ENCODE data around the gene PTPRU. TPM values are rescaled to one million over a fixed set of nuclear protein-coding genes. Genes with fewer than 3 reads are reported as not detected.

The PTPRU gene
- total RNA-seq, 4 donors from 2014 or later: 4.3 to 15.9 (median 7.5) TPM

DNA sequence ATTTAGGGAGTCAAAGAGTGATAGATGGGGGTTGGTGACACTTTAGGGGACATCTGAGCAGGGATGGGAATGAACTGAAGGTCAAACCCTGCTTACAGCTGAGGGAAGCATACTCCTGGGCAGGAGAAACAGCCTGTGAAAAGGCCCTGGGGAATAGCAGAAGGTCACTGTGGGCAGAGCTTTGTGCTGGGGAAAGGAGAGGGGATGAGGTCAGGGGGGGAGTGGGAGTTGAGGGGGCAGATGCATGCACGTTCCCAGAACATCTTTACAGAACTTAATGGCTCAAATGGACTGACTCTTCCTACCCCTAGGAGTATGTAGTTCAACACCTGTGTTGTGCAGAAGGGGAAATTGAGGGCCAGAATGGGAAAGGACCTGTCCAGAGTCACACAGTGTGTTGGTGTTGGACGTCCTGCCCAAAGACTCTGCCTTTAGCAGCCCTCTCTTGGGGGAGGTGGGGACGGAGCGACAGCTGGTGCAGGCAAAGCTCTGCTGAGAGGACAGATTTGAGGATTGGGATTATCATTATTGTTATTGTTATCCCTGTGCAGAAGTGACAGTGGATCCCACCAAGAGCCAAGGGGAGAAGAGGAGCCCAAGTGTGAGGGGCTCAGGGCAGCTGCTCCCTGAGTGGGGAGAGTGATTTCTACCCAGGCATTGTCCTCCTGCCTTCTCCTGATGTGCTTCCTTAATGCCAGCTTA is 116.5 kb downstream of the PTPRU start:
- H3K27me3 ChIP-seq: peaks cover 0 to 49% (median 0%) of the 10 kb centered on the region in 4 donors
- DNase-seq: no peak
- H3K4me3 ChIP-seq: no peak overlapping the region
- WGBS, 2 donors: 60 to 80% methylated on average over 1 to 4 of the region's 4 CpGs
- no peaks in the 10 kb centered on the region for H3K9me3 ChIP-seq
- no peak overlapping the region for H3K27ac ChIP-seq
- H3K36me3 ChIP-seq: no peaks in the 10 kb centered on the region
- intact Hi-C loops (cut with DNase I): no loop called here
- peaks cover 0 to 11% (median 0%) of the 10 kb centered on the region in 3 donors for H3K4me1 ChIP-seq
- TF ChIP-seq POLR2A (IDR thresholded peaks at IDR 0.05): no peak
- TF ChIP-seq, protein P1, sequence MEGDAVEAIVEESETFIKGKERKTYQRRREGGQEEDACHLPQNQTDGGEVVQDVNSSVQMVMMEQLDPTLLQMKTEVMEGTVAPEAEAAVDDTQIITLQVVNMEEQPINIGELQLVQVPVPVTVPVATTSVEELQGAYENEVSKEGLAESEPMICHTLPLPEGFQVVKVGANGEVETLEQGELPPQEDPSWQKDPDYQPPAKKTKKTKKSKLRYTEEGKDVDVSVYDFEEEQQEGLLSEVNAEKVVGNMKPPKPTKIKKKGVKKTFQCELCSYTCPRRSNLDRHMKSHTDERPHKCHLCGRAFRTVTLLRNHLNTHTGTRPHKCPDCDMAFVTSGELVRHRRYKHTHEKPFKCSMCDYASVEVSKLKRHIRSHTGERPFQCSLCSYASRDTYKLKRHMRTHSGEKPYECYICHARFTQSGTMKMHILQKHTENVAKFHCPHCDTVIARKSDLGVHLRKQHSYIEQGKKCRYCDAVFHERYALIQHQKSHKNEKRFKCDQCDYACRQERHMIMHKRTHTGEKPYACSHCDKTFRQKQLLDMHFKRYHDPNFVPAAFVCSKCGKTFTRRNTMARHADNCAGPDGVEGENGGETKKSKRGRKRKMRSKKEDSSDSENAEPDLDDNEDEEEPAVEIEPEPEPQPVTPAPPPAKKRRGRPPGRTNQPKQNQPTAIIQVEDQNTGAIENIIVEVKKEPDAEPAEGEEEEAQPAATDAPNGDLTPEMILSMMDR (IDR thresholded peaks at IDR 0.05): no peak

DNA sequence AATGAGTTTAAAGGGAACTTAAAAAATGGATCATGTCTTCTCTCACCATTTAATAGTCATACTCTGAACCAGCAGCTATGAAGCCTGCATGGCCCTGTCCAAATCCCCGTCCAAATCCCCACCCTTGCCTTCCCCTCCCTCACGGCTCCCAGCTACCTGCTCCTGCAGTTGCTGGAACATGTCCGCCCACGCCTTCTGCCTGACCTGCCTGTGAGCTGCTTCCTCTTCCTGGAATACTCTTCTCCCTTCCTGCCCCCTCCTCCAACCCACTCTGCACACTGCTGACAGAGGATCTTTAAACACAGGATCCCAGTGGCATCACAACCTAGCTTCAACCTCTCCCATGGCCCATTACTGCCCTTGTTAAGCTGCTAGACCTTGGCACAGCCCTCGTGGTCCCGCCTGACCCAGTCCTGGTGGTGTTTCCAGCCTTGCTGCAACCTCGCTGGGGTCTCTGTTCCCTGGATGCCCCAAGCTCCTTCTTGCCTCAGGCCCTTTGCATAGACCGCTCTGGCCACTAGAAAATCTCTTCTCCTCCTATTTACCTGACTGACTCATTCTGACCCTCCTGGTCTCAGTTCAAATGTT is 118.3 kb downstream of the PTPRU start:
- DNase-seq: no peak
- Histone ChIP-seq H3K27me3 (peaks cover 0 to 39% (median 0%) of the 10 kb centered on the region in 4 donors), H3K4me3 (no peak overlapping the region), H3K27ac (peak overlapping the region in 1 of 4 donors; percentile 16), H3K36me3 (no peaks in the 10 kb centered on the region), H3K9me3 (no peaks in the 10 kb centered on the region), H3K4me1 (peaks cover 0 to 11% (median 0%) of the 10 kb centered on the region in 3 donors)
- TF ChIP-seq POLR2A (IDR thresholded peaks at IDR 0.05): no peak
- TF ChIP-seq, protein P1 (IDR thresholded peaks at IDR 0.05): no peak
- intact Hi-C loops (cut with DNase I): no loop called here
- WGBS, 2 donors: 48 to 50% methylated on average over 8 of the region's 8 CpGs

DNA sequence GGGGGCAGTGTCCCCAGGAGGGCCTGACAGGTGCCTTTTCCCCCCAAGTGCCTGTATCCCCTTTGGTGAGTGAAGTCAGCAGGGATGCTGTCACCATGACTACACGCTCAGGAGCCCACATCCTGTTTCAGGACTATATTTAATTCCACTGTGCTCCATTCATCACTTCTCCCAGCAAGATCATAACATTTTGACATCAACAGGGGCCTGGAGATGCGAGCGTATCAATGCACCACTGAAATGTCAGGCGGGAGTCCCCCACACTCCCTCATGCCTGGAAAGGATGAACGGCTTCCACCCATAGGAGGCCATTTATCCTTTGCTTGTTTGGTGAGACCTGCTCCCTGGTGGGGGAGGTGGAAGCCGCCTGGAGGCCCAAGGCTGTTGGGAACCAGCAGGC is 119.1 kb downstream of the PTPRU start:
- TF ChIP-seq, protein P1 (IDR thresholded peaks at IDR 0.05): no peak
- no peak for TF ChIP-seq POLR2A (IDR thresholded peaks at IDR 0.05)
- DNase-seq: no peak
- WGBS, 2 donors: 64 to 83% methylated on average over 2 to 4 of the region's 6 CpGs
- Histone ChIP-seq H3K36me3 (no peaks in the 10 kb centered on the region), H3K9me3 (no peaks in the 10 kb centered on the region), H3K4me3 (no peak overlapping the region), H3K27me3 (peaks cover 0 to 35% (median 0%) of the 10 kb centered on the region in 4 donors), H3K4me1 (peaks cover 0 to 11% (median 0%) of the 10 kb centered on the region in 3 donors), H3K27ac (no peak overlapping the region)
- intact Hi-C loops (cut with DNase I): no loop called here

DNA sequence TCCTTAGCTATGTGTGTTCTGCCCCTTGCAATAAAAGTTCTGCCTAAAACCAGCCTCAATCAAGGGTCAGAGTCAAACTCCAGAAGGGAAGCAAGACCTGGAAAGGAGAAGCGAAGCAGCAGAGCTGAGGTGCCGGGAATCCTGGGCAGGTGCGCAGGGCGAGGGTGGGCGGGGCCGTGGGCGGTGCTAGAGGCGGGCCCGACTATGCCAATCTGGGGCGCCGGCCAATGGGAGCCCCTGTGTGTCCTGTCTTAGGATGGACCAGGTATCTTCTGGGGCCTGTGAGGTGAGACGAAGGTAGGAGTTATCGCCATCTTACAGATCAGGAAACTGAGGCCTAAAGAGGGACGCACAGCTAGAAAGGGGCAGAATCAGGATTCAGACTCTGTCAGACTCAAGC is 120.3 kb downstream of the PTPRU start:
- Histone ChIP-seq H3K36me3 (no peaks in the 10 kb centered on the region), H3K27me3 (peaks cover 0 to 41% (median 0%) of the 10 kb centered on the region in 4 donors), H3K27ac (no peak overlapping the region), H3K4me1 (peaks cover 0 to 11% (median 0%) of the 10 kb centered on the region in 3 donors), H3K9me3 (no peaks in the 10 kb centered on the region), H3K4me3 (no peak overlapping the region)
- intact Hi-C loops (cut with DNase I): no loop called here
- TF ChIP-seq POLR2A (IDR thresholded peaks at IDR 0.05): no peak
- TF ChIP-seq, protein P1 (IDR thresholded peaks at IDR 0.05): no peak
- WGBS, 2 donors: 66 to 78% methylated on average over 9 to 11 of the region's 14 CpGs
- DNase-seq: no peak

DNA sequence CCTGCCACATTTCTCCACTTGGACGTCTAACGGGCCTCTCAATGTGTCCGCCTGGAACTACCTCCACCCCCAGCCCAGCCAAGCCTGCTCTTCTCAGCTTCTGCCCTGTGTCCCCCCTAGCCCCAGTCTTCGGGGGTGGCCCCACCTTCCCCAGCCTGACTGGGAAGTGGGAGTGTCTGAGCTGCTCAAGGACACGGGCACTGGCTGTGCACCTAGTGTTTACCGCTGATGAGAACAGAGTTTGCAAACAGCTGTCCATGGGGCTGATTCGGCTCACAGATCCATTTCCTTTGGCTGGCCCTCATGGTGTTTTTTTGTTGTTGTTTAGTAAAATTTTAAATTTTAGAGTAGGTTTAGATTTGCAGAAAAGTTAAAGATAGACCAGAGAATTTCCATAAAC is 121.1 kb downstream of the PTPRU start:
- WGBS, 2 donors: 75 to 77% methylated on average over 7 of the region's 7 CpGs
- intact Hi-C loops (cut with DNase I): no loop called here
- Histone ChIP-seq H3K36me3 (no peaks in the 10 kb centered on the region), H3K4me1 (peaks cover 0 to 11% (median 0%) of the 10 kb centered on the region in 3 donors), H3K27me3 (peaks cover 0 to 43% (median 0%) of the 10 kb centered on the region in 4 donors), H3K9me3 (no peaks in the 10 kb centered on the region), H3K4me3 (no peak overlapping the region), H3K27ac (no peak overlapping the region)
- no peak for TF ChIP-seq POLR2A (IDR thresholded peaks at IDR 0.05)
- TF ChIP-seq, protein P1 (IDR thresholded peaks at IDR 0.05): no peak
- DNase-seq: no peak

All from esophagus squamous epithelium (tissue), 5 donors.